ENCODE measurements around the gene JUNB.

Gene JUNB

GRCh38 chr19:12840091-12841079, 49.1 kb downstream of the JUNB start:
- in situ Hi-C loops (cut with HindIII; ENCODE audit: low sequenced_read_pairs) = no loop called here

- in situ Hi-C loops (cut with HindIII; ENCODE audit: low sequenced_read_pairs) = no loop called here
These were observed 49.8 kb downstream of the JUNB start for GRCh38 chr19:12841094-12841493.

GRCh38 chr19:12842511-12842910, 51.2 kb downstream of the JUNB start:
- in situ Hi-C loops (cut with HindIII; ENCODE audit: low sequenced_read_pairs) = no loop called here
